ENCODE measurements around the gene KCNQ2.

DNA sequence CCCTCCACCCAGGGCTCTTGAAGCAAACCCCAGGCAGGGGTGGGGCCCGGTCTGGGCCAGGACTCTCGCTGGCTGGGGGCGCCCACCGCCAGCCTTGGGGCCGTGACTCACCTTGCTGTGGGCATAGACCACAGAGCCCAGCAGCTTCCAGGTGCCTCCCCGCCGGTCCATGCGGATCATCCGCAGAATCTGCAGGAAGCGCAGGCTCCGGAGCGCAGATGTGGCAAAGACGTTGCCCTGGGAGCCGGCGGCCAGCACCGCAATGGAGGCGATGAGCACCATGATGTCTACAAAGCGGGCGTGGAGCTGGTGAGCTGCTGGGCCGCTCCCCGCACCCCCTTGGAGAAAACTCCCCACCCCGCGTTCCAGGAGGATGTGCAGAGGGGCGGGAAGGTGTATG is 27.9 kb downstream of the KCNQ2 start:
- TF ChIP-seq CTCF (conservative IDR thresholded peaks at IDR 0.05) (no peak), EZH2 (IDR thresholded peaks at IDR 0.05; ENCODE audit: low read depth) (no peak)
